GM12872 (cell line): ENCODE measurements around the gene OTUB2.

Source experiments
- CTCF ChIP-seq: IDR thresholded peaks from 3 replicates; pipeline ENCODE4 v1.5.1; 2011; ENCODE audit warnings: low read depth, mild to moderate bottlenecking, low read length, moderate library complexity; ENCODE audit not compliant: insufficient read depth

The OTUB2 gene

GRCh38 chr14:94066089-94066676 lies 40.0 kb downstream of the OTUB2 start:
- no peak for TF ChIP-seq CTCF

- TF ChIP-seq CTCF, result no peak
Observed at GRCh38 chr14:94074534-94074933, 48.4 kb downstream of the OTUB2 start.

GRCh38 chr14:94075008-94075407 lies 48.9 kb downstream of the OTUB2 start:
- no peak for TF ChIP-seq CTCF

GRCh38 chr14:94077111-94077821 lies 51.1 kb downstream of the OTUB2 start:
- no peak for TF ChIP-seq CTCF

GRCh38 chr14:94077823-94078222 lies 51.7 kb downstream of the OTUB2 start:
- TF ChIP-seq CTCF, result no peak

GRCh38 chr14:94079891-94080620 lies 53.9 kb downstream of the OTUB2 start:
- TF ChIP-seq CTCF, result no peak

- no peak for TF ChIP-seq CTCF
Observed at GRCh38 chr14:94080621-94081385, 54.7 kb downstream of the OTUB2 start, which contains the start of the genes DDX24 and IFI27L1. Gene DDX24, minus strand, starts transcription at chr14:94081202. Its CDS starts 1,460 bp downstream, at chr14:94079742. Gene IFI27L1, plus strand, starts transcription at chr14:94081310. Its CDS starts 15,628 bp downstream, at chr14:94096938.
